DMS53 (cell line): Measurements from ENCODE around the gene FER.
A peak's percentile ranks its signal among the peaks of the same experiment; 100 is the strongest.
"Not testable (repeated sequence)": the region's sequence is repeated elsewhere in the genome, so short reads cannot be mapped to it uniquely, and the experiment has no call there.

ENCODE experiments used
- DNase-seq: peaks from one replicate; lab custom pipeline; 2025; lab: John Stamatoyannopoulos, UW

The FER gene

GRCh38 chr5:108747111-108747773 is 455 bp upstream of the FER start:
- no peak for DNase-seq

GRCh38 chr5:108748401-108749127 is 867 bp downstream of the FER start:
- DNase-seq = peak; percentile 99

GRCh38 chr5:108749128-108749861 is 1.6 kb downstream of the FER start:
- DNase-seq = peak; percentile 51

- DNase-seq = no peak
These were observed 5.6 kb downstream of the FER start for GRCh38 chr5:108753331-108753730.

GRCh38 chr5:108753877-108754276 is 6.2 kb downstream of the FER start:
- no peak for DNase-seq

GRCh38 chr5:108760512-108760911 is 12.8 kb downstream of the FER start:
- no peak for DNase-seq

- no peak for DNase-seq
These were observed 15.0 kb downstream of the FER start for GRCh38 chr5:108762660-108763059.

GRCh38 chr5:108763222-108763916 is 15.7 kb downstream of the FER start:
- peak; percentile 5 for DNase-seq

- DNase-seq = no peak
These were observed 17.9 kb downstream of the FER start for GRCh38 chr5:108765647-108766046.

GRCh38 chr5:108766916-108767315 is 19.2 kb downstream of the FER start:
- DNase-seq = not testable (repeated sequence)

GRCh38 chr5:108769352-108769751 is 21.7 kb downstream of the FER start:
- no peak for DNase-seq

GRCh38 chr5:108772626-108773025 is 24.9 kb downstream of the FER start:
- no peak for DNase-seq

GRCh38 chr5:108773330-108773729 is 25.6 kb downstream of the FER start:
- DNase-seq = no peak

GRCh38 chr5:108774079-108774478 is 26.4 kb downstream of the FER start:
- not testable (repeated sequence) for DNase-seq

- not testable (repeated sequence) for DNase-seq
These were observed 29.9 kb downstream of the FER start for GRCh38 chr5:108777582-108777981.

- not testable (repeated sequence) for DNase-seq
These were observed 36.9 kb downstream of the FER start for GRCh38 chr5:108784577-108784976.

GRCh38 chr5:108786806-108787483 is 39.2 kb downstream of the FER start:
- DNase-seq = no peak

- no peak for DNase-seq
These were observed 40.4 kb downstream of the FER start for GRCh38 chr5:108788142-108788541.

GRCh38 chr5:108793207-108793606 is 45.5 kb downstream of the FER start:
- DNase-seq = no peak

GRCh38 chr5:108794349-108794748 is 46.7 kb downstream of the FER start:
- not testable (repeated sequence) for DNase-seq

GRCh38 chr5:108797396-108797795 is 49.7 kb downstream of the FER start:
- DNase-seq = no peak

- no peak for DNase-seq
These were observed 50.3 kb downstream of the FER start for GRCh38 chr5:108797986-108798385.
